Neural progenitor cell (in vitro differentiated cells): Measurements from ENCODE around the gene NAP1L5. TPM values are rescaled to one million over a fixed set of nuclear protein-coding genes. Genes with fewer than 3 reads are reported as not detected.

Experiments
- DNase-seq: peaks from one replicate; pipeline ENCODE4 v3.0.0-alpha.2; 2016; ENCODE audit warnings: low spot score
- H2AFZ ChIP-seq: fragments of 200-600 bp; sonication (generic); replicated peaks from 2 replicates; pipeline ENCODE4 v1.6.1; 2016; ENCODE audit warnings: antibody characterized with exemption
- H3F3A ChIP-seq: fragments of 200-600 bp; sonication (generic); 2 replicates; pipeline ENCODE4 v1.6.1; 2016; ENCODE audit warnings: antibody characterized with exemption, low read depth
- H3K27ac ChIP-seq: fragments of 200-600 bp; sonication (generic); 2 replicates; pipeline ENCODE4 v1.5.1; 2016; ENCODE audit warnings: mild to moderate bottlenecking
- H3K27me3 ChIP-seq: fragments of 200-600 bp; sonication (generic); 2 replicates; pipeline ENCODE4 v1.6.1; 2016; ENCODE audit warnings: mild to moderate bottlenecking, moderate library complexity
- H3K36me3 ChIP-seq: fragments of 200-600 bp; sonication (generic); 2 replicates; pipeline ENCODE4 v1.5.1; 2016
- H3K4me1 ChIP-seq: fragments of 200-600 bp; sonication (generic); 2 replicates; pipeline ENCODE4 v1.6.1; 2016; ENCODE audit warnings: mixed run types
- H3K4me2 ChIP-seq: fragments of 200-600 bp; sonication (generic); 2 replicates; pipeline ENCODE4 v1.6.1; 2016
- H3K4me3 ChIP-seq: fragments of 200-600 bp; sonication (generic); 2 replicates; pipeline ENCODE4 v1.5.1; 2016
- H3K79me2 ChIP-seq: fragments of 200-600 bp; sonication (generic); 2 replicates; pipeline ENCODE4 v1.6.1; 2016; ENCODE audit warnings: low read depth
- H3K9ac ChIP-seq: fragments of 200-600 bp; sonication (generic); 2 replicates; pipeline ENCODE4 v1.6.1; 2016
- H3K9me3 ChIP-seq: fragments of 200-600 bp; sonication (generic); 2 replicates; pipeline ENCODE4 v1.5.1; 2016; ENCODE audit warnings: low read depth
- H4K20me1 ChIP-seq: fragments of 200-600 bp; sonication (generic); 2 replicates; pipeline ENCODE4 v1.6.1; 2016; ENCODE audit warnings: low read depth
- H3K27ac Mint-ChIP-seq: 3 replicates; pipeline ENCODE4 v1.8.0; 2021; ENCODE audit warnings: mixed read lengths
- H3K27me3 Mint-ChIP-seq: 2 replicates; pipeline ENCODE4 v1.8.0; 2022; ENCODE audit warnings: low read depth, mild to moderate bottlenecking, inconsistent platforms, moderate library complexity, mixed read lengths; ENCODE audit not compliant: insufficient read depth
- H3K36me3 Mint-ChIP-seq: 3 replicates; pipeline ENCODE4 v1.8.0; 2021; ENCODE audit warnings: mixed read lengths
- H3K4me1 Mint-ChIP-seq: 3 replicates; pipeline ENCODE4 v1.8.0; 2021; ENCODE audit warnings: mixed read lengths
- H3K4me3 Mint-ChIP-seq: 3 replicates; pipeline ENCODE4 v1.8.0; 2021; ENCODE audit warnings: mild to moderate bottlenecking, moderate library complexity, mixed read lengths
- H3K9me3 Mint-ChIP-seq: 3 replicates; pipeline ENCODE4 v1.8.0; 2020; ENCODE audit warnings: mixed read lengths
- EZH2 ChIP-seq: fragments of 200-600 bp; sonication (generic); IDR thresholded peaks from 2 replicates; pipeline ENCODE4 v1.6.1; 2017; ENCODE audit warnings: antibody characterized with exemption, mild to moderate bottlenecking, moderate library complexity
- EZH2phosphoT487 ChIP-seq: fragments of 200-600 bp; sonication (generic); IDR thresholded peaks from 2 replicates; pipeline ENCODE4 v1.6.1; 2017; ENCODE audit warnings: antibody characterized with exemption
- total RNA-seq: library from RNA; depleted of rRNA; stranded (reverse); fragments of >200 nt; gene quantifications from 2 replicates; pipeline ENCODE4 v1.2.3, GENCODE V29; 2015; ENCODE audit warnings: low replicate concordance
- TF ChIP-seq, protein P1 (sequence below): fragments of 200-600 bp; sonication (generic); IDR thresholded peaks from 2 replicates; pipeline ENCODE4 v1.5.1; 2017; ENCODE audit warnings: antibody characterized with exemption, mild to moderate bottlenecking

NAP1L5 gene
- total RNA-seq, 1 donor from 2014 or later = 6.9 TPM

DNA sequence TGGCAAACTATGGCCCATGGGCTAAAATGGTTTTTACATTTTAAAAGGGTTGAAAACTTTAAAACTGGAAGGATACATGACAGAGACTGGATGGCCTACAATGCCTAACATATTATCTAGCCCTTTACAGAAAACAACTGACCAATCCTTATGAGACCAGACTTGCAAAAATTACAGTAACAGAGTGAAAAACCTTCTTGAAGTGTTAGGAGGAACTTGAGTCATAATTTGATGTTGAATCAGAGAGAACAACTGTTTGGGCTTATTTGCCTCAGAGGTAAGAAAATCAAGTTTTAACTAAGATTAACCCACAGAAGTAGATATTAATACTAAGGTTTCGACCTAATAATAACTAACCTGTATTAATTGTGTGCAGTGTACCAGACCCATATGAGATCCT lies 12.4 kb upstream of the NAP1L5 start:
- H2AFZ ChIP-seq = no peak overlapping the region
- H3K27ac ChIP-seq = no peak overlapping the region
- Mint-ChIP-seq H3K36me3 (peaks cover 2% of the 10 kb centered on the region), H3K9me3 (no peaks in the 10 kb centered on the region), H3K27me3 (no peaks in the 10 kb centered on the region), H3K27ac (no peak overlapping the region), H3K4me3 (no peak overlapping the region), H3K4me1 (peaks cover 4% of the 10 kb centered on the region)
- DNase-seq = no peak
- H3K4me1 ChIP-seq = no peaks in the 10 kb centered on the region
- H3K27me3 ChIP-seq = no peaks in the 10 kb centered on the region
- no peaks in the 10 kb centered on the region for H3K79me2 ChIP-seq
- no peaks in the 10 kb centered on the region for H3K36me3 ChIP-seq
- no peak for TF ChIP-seq EZH2phosphoT487
- TF ChIP-seq, protein P1, sequence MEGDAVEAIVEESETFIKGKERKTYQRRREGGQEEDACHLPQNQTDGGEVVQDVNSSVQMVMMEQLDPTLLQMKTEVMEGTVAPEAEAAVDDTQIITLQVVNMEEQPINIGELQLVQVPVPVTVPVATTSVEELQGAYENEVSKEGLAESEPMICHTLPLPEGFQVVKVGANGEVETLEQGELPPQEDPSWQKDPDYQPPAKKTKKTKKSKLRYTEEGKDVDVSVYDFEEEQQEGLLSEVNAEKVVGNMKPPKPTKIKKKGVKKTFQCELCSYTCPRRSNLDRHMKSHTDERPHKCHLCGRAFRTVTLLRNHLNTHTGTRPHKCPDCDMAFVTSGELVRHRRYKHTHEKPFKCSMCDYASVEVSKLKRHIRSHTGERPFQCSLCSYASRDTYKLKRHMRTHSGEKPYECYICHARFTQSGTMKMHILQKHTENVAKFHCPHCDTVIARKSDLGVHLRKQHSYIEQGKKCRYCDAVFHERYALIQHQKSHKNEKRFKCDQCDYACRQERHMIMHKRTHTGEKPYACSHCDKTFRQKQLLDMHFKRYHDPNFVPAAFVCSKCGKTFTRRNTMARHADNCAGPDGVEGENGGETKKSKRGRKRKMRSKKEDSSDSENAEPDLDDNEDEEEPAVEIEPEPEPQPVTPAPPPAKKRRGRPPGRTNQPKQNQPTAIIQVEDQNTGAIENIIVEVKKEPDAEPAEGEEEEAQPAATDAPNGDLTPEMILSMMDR = no peak
- TF ChIP-seq EZH2 = no peak
- H3K4me2 ChIP-seq = no peak overlapping the region
- H3K9me3 ChIP-seq = no peaks in the 10 kb centered on the region
- no peak overlapping the region for H3K4me3 ChIP-seq
- no peaks in the 10 kb centered on the region for H4K20me1 ChIP-seq
- no peak overlapping the region for H3K9ac ChIP-seq
- H3F3A ChIP-seq = no peaks in the 10 kb centered on the region

DNA sequence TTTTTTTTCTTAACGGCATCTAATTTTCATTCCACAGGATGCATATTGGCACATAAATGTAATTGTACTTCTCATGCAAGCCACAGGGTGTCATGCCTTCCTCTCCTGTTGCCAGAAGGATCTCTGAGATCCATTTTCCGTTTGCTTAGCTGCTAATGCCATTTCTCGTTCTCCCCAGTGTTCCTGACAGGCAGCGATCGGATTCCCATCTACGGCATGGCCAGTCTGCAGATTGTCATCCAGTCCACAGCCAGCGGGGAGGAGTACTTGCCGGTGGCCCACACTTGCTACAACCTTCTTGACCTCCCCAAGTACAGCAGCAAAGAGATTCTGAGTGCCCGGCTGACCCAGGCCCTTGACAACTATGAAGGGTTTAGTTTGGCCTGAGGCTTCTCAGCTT lies 8.9 kb upstream of the NAP1L5 start:
- Histone ChIP-seq H3K4me3 (no peak overlapping the region), H3K9me3 (no peaks in the 10 kb centered on the region), H3K9ac (no peak overlapping the region), H3K4me1 (no peaks in the 10 kb centered on the region), H3K4me2 (no peak overlapping the region), H3K79me2 (no peaks in the 10 kb centered on the region), H4K20me1 (no peaks in the 10 kb centered on the region), H3K27ac (no peak overlapping the region), H3K27me3 (no peaks in the 10 kb centered on the region), H3F3A (no peaks in the 10 kb centered on the region), H3K36me3 (no peaks in the 10 kb centered on the region), H2AFZ (peak overlapping the region; percentile 95)
- Mint-ChIP-seq H3K27me3 (no peaks in the 10 kb centered on the region), H3K4me1 (peaks cover 4% of the 10 kb centered on the region), H3K9me3 (no peaks in the 10 kb centered on the region), H3K27ac (peak overlapping the region; percentile 75), H3K36me3 (no peaks in the 10 kb centered on the region), H3K4me3 (no peak overlapping the region)
- TF ChIP-seq EZH2 (no peak), EZH2phosphoT487 (no peak)
- TF ChIP-seq, protein P1 = peak; percentile 56
- DNase-seq = peak; percentile 45

DNA sequence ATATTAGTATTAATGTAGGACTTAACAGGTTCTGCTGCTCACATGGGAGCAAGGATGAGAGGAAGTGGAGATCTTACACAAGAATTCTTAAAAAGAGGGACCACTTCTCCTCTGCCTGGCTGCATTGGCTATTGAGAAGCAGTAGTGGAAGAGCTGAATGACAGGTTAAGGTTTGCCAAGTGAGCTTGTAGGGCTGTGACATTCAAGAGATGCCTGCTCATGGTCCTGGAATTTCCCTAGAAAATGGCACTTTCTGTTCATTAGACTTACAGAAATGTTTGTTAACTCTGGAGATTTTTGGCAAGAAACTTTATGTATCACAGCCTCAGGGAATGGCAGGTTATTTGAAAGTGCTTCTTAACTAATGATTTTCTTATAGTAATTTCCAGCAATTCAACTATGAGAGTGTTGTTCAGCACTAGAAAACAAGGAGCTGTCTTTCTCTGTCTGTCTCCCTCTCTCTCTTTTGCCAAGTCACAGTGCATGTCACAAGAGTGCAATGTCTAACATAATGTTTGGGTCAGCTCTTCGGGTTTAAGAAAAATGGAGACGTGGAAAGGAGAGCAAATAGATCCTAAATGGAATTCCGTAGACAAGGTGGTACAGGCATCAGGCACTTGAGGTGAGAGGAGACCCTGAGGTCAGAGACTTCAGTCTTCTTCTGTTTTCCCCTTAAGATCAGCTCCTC lies 8.3 kb upstream of the NAP1L5 start:
- H3K9me3 Mint-ChIP-seq = no peaks in the 10 kb centered on the region
- Histone ChIP-seq H3K9me3 (no peaks in the 10 kb centered on the region), H3F3A (no peaks in the 10 kb centered on the region), H3K27ac (no peak overlapping the region), H3K36me3 (no peaks in the 10 kb centered on the region), H3K9ac (no peak overlapping the region), H3K4me3 (no peak overlapping the region), H3K4me1 (no peaks in the 10 kb centered on the region), H2AFZ (peak overlapping the region; percentile 95), H4K20me1 (no peaks in the 10 kb centered on the region), H3K27me3 (no peaks in the 10 kb centered on the region), H3K79me2 (no peaks in the 10 kb centered on the region), H3K4me2 (no peak overlapping the region)
- no peaks in the 10 kb centered on the region for H3K36me3 Mint-ChIP-seq
- H3K27me3 Mint-ChIP-seq = no peaks in the 10 kb centered on the region
- peaks cover 4% of the 10 kb centered on the region for H3K4me1 Mint-ChIP-seq
- H3K4me3 Mint-ChIP-seq = no peak overlapping the region
- TF ChIP-seq EZH2phosphoT487 = no peak
- no peak for TF ChIP-seq EZH2
- TF ChIP-seq, protein P1 = no peak
- DNase-seq = no peak
- H3K27ac Mint-ChIP-seq = no peak overlapping the region
